H1 (cell line): Measurements from ENCODE around the gene DPP8. TPM values are rescaled to one million over a fixed set of nuclear protein-coding genes. Genes with fewer than 3 reads are reported as not detected.

ENCODE experiments used
- CTCF ChIA-PET: fragments of 300-600 bp; sonication (Branson Sonifier 250); formaldehyde crosslinking; loops from one replicate; lab custom pipeline; 2021; ENCODE audit not compliant: partially characterized antibody; lab: Charles Lee
- POLR2A ChIA-PET: fragments of 300-600 bp; sonication (Branson Sonifier 250); formaldehyde crosslinking; loops from one replicate; lab custom pipeline; 2021; ENCODE audit warnings: inconsistent platforms; ENCODE audit not compliant: partially characterized antibody; lab: Charles Lee
- DNase-seq, 2 experiments: peaks; one replicate each; pipeline versions ENCODE4 v3.0.0 to v3.0.0-alpha.2; 2010 to 2022; ENCODE audit warnings: low spot score in 2 of 2, low read depth in 1 of 2, mixed read lengths in 1 of 2
- FAIRE-seq: peaks from 2 replicates; lab custom pipeline; 2011; peaks lifted over from hg19 to GRCh38; lab: Jason Lieb, UNC
- H2AFZ ChIP-seq: 2 replicates; pipeline ENCODE4 v1.8.1; 2012; ENCODE audit warnings: low read length, inconsistent platforms
- H2AK5ac ChIP-seq: 2 replicates; pipeline ENCODE4 v1.6.1; 2013; ENCODE audit warnings: low read depth, low read length
- H2BK120ac ChIP-seq: replicated peaks from 2 replicates; pipeline ENCODE3; 2013; ENCODE audit warnings: low read depth, low read length, inconsistent platforms
- H2BK12ac ChIP-seq: 2 replicates; pipeline ENCODE4 v1.6.1; 2013; ENCODE audit warnings: low read depth, low read length
- H2BK15ac ChIP-seq: 2 replicates; pipeline ENCODE4 v1.6.1; 2013; ENCODE audit warnings: low read length
- H2BK20ac ChIP-seq: 2 replicates; pipeline ENCODE4 v1.6.1; 2013; ENCODE audit warnings: low read length
- H2BK5ac ChIP-seq: 2 replicates; pipeline ENCODE4 v1.6.1; 2013; ENCODE audit warnings: low read depth, low read length
- H3K14ac ChIP-seq: 2 replicates; pipeline ENCODE4 v1.6.1; 2013; ENCODE audit warnings: inconsistent platforms; ENCODE audit not compliant: insufficient read length
- H3K18ac ChIP-seq: 2 replicates; pipeline ENCODE4 v1.6.1; 2013; ENCODE audit warnings: low read length; ENCODE audit errors: extremely low read depth
- H3K23ac ChIP-seq: 2 replicates; pipeline ENCODE4 v1.6.1; 2013; ENCODE audit warnings: inconsistent platforms; ENCODE audit not compliant: insufficient read length
- H3K23me2 ChIP-seq: 2 replicates; pipeline ENCODE4 v1.6.1; 2013; ENCODE audit warnings: low read depth, low read length
- H3K27ac ChIP-seq: 2 replicates; pipeline ENCODE4 v1.6.1; 2011; ENCODE audit warnings: low read depth, low read length, inconsistent platforms
- H3K27me3 ChIP-seq, 4 experiments: replicated peaks in 1 of 4; 1 replicate in 1 of 4; 2 replicates in 3 of 4; pipeline versions ENCODE4 v1.6.1 to v1.8.1; 2011 to 2013; ENCODE audit warnings: low read length in 3 of 4, mild to moderate bottlenecking in 3 of 4, inconsistent platforms in 2 of 4, mixed read lengths in 2 of 4, moderate library complexity in 1 of 4; ENCODE audit not compliant: control insufficient read depth in 3 of 4, insufficient read depth in 3 of 4; ENCODE audit errors: extremely low read depth in 1 of 4
- H3K36me3 ChIP-seq, 4 experiments: 2 replicates each; pipeline versions ENCODE4 v1.6.1 to v1.8.1; 2011 to 2013; ENCODE audit warnings: mild to moderate bottlenecking in 4 of 4, low read length in 3 of 4, moderate library complexity in 2 of 4, control low read depth in 1 of 4, inconsistent platforms in 1 of 4; ENCODE audit not compliant: insufficient read depth in 4 of 4, control insufficient read depth in 2 of 4
- H3K4ac ChIP-seq: replicated peaks from 2 replicates; pipeline ENCODE3; 2013; ENCODE audit warnings: low read length, low read depth, mixed read lengths, inconsistent platforms; ENCODE audit not compliant: insufficient read length
- H3K4me1 ChIP-seq, 4 experiments: replicated peaks in 1 of 4; 1 replicate in 1 of 4; 2 replicates in 3 of 4; pipeline versions ENCODE4 v1.6.1 to v1.8.1; 2011 to 2013; ENCODE audit warnings: low read length in 3 of 4, inconsistent platforms in 2 of 4, mixed read lengths in 1 of 4; ENCODE audit not compliant: insufficient read depth in 4 of 4, control insufficient read depth in 3 of 4
- H3K4me2 ChIP-seq, 2 experiments: 2 replicates each; pipeline versions ENCODE4 v1.6.1 to v1.8.1; 2011 to 2013; ENCODE audit warnings: low read depth in 2 of 2, low read length in 2 of 2, control low read depth in 1 of 2, inconsistent platforms in 1 of 2, mild to moderate bottlenecking in 1 of 2; ENCODE audit not compliant: insufficient read depth in 1 of 2
- H3K4me3 ChIP-seq, 4 experiments: fragments of 200-600, 300-600 bp in 1 of 4; sonication (generic), shearing (Covaris generic), sonication (Bioruptor Twin) in 1 of 4; 2 replicates each; pipeline versions ENCODE4 v1.5.1 to v1.8.1; 2011 to 2016; ENCODE audit warnings: low read length in 4 of 4, low read depth in 3 of 4, control low read depth in 2 of 4, inconsistent platforms in 2 of 4, mild to moderate bottlenecking in 2 of 4, mixed read lengths in 1 of 4, moderate library complexity in 1 of 4; ENCODE audit not compliant: insufficient read depth in 2 of 4; ENCODE audit errors: extremely low read depth in 1 of 4
- H3K56ac ChIP-seq: replicated peaks from 2 replicates; pipeline ENCODE3; 2013; ENCODE audit warnings: low read depth, mild to moderate bottlenecking, mixed read lengths, low read length, inconsistent platforms; ENCODE audit not compliant: insufficient read length
- H3K79me1 ChIP-seq: 2 replicates; pipeline ENCODE4 v1.6.1; 2013; ENCODE audit warnings: low read depth, low read length, control low read depth
- H3K79me2 ChIP-seq, 2 experiments: 2 replicates each; pipeline versions ENCODE4 v1.6.1 to v1.8.1; 2012 to 2013; ENCODE audit warnings: low read length in 2 of 2, mild to moderate bottlenecking in 2 of 2, inconsistent platforms in 1 of 2; ENCODE audit not compliant: insufficient read depth in 2 of 2, control insufficient read depth in 1 of 2
- H3K9ac ChIP-seq, 4 experiments: replicated peaks in 1 of 4; 1 replicate in 1 of 4; 2 replicates in 3 of 4; pipeline versions ENCODE4 v1.6.1 to v1.8.1; 2011 to 2013; ENCODE audit warnings: low read depth in 3 of 4, low read length in 3 of 4, control low read depth in 2 of 4, mild to moderate bottlenecking in 2 of 4, moderate library complexity in 2 of 4, inconsistent platforms in 1 of 4; ENCODE audit errors: extremely low read depth in 1 of 4
- H3K9me3 ChIP-seq, 2 experiments: 2 replicates each; pipeline versions ENCODE4 v1.6.1 to v1.8.1; 2012 to 2013; ENCODE audit warnings: mild to moderate bottlenecking in 2 of 2, moderate library complexity in 2 of 2, control low read depth in 1 of 2, inconsistent platforms in 1 of 2, low read depth in 1 of 2, low read length in 1 of 2, mixed read lengths in 1 of 2; ENCODE audit not compliant: insufficient read depth in 2 of 2
- H4K20me1 ChIP-seq, 2 experiments: replicated peaks in 1 of 2; 2 replicates each; pipeline versions ENCODE3 to v1.8.1; 2011 to 2013; ENCODE audit warnings: inconsistent platforms in 2 of 2, low read length in 2 of 2, mild to moderate bottlenecking in 1 of 2; ENCODE audit not compliant: insufficient read depth in 2 of 2, control insufficient read depth in 1 of 2
- H4K5ac ChIP-seq: 2 replicates; pipeline ENCODE4 v1.6.1; 2013; ENCODE audit warnings: low read length, low read depth, mixed read lengths, inconsistent platforms; ENCODE audit not compliant: insufficient read length
- H4K8ac ChIP-seq: 2 replicates; pipeline ENCODE4 v1.8.0; 2013; ENCODE audit warnings: mild to moderate bottlenecking, moderate library complexity, low read length, inconsistent platforms; ENCODE audit not compliant: insufficient read depth; ENCODE audit errors: extremely low read depth
- H4K91ac ChIP-seq: replicated peaks from 2 replicates; pipeline ENCODE3; 2013; ENCODE audit warnings: low read length, mixed read lengths, inconsistent platforms; ENCODE audit not compliant: insufficient read length
- JUN ChIP-seq: IDR thresholded peaks from 2 replicates; pipeline ENCODE4 v1.6.1; 2011; ENCODE audit warnings: low read depth, mild to moderate bottlenecking, improper control_type of control experiment, low read length
- WGBS, 2 experiments: shearing (Covaris generic) in 1 of 2; methylation state at CpG; one replicate each; pipeline versions ENCODE4 v1.1.6 to v1.1.7; 2013 to 2015; ENCODE audit warnings: low lambda C conversion rate in 2 of 2, mixed read lengths in 2 of 2, inconsistent platforms in 1 of 2, low coverage in 1 of 2, missing lambda C conversion rate in 1 of 2; ENCODE audit not compliant: insufficient replicate concordance in 2 of 2, insufficient coverage in 1 of 2, insufficient read length in 1 of 2; ENCODE audit errors: extremely low coverage in 1 of 2, missing lambda C conversion rate in 1 of 2; 5-methylcytosine and 5-hydroxymethylcytosine counted together
- polyA plus RNA-seq, 7 experiments: library from polyadenylated mRNA; depleted of rRNA in 3 of 7; stranded (reverse) in 5 of 7; unstranded in 2 of 7; fragments of >200 nt in 5 of 7; fragments of 200-250 nt in 2 of 7; gene quantifications; 1 replicate in 5 of 7; 2 replicates in 1 of 7; 4 replicates in 1 of 7; pipeline versions ENCODE4 v1.2.1 to v1.2.3, GENCODE V29; 2011 to 2013; ENCODE audit warnings: missing spikeins in 2 of 7, mixed read lengths in 2 of 7
- total RNA-seq: library from RNA; stranded (reverse); fragmentation: NEBNext Ultra II Directional; extraction: Animal tissue kit (Norgen Biotek cat#: 25700); gene quantifications from 2 replicates; pipeline ENCODE4 v1.2.1, GENCODE V29; 2021

DPP8 gene
- total and polyA plus RNA-seq, 2 of the 8 experiments (the other 6 are each of a cell fraction or from before 2014, with no cell fraction given), result 9.9 to 26.0 TPM

DNA sequence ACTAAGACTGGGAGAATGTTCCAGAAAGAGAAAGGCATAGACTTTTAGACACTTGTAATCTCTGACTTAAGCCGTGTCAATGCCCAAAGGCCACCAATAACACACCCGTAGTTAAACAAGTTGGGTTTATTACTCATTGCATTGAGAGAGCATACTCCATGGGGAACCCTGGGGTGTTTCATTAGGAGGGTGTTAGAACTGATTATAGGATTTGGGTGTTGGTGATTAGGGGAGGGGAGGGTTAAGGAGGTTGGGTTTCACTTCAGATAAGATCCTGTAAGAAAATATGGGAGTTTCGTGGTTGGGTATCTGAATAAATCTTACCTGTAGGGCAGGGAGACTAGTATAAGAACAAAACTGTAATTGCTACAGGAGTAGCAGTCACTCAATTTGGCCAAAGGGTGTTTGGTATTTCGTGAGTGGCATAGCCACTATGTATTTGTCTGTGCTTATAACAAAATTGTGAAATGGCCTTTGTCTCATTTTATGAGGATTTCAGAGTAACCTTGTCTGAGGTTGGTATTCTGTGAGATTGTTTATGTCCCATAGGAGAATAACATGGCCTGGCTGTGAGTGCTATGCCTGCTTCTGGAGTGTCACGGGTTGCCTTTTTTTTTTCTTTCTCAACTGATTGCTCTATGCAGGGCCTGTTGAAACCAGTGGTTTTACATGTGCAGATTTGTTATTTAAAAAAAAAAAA is 15.7 kb upstream of the DPP8 start:
- Histone ChIP-seq H2BK15ac (no peak overlapping the region), H3K23ac (no peak overlapping the region), H2BK120ac (no peak overlapping the region), H3K4me3 (peak overlapping the region in 1 of 4 experiments; percentile 10; a peak in 1 of 8 replicates), H3K79me2 (peaks cover 36 to 71% of the 10 kb centered on the region in 2 experiments), H2AFZ (no peak overlapping the region), H2BK20ac (no peak overlapping the region), H2AK5ac (no peak overlapping the region), H3K9me3 (no peaks in the 10 kb centered on the region), H3K36me3 (peaks cover 0 to 3% (median 0%) of the 10 kb centered on the region in 4 experiments; a peak in 2 of 8 replicates), H3K4me2 (peak overlapping the region in 1 of 2 experiments; percentile 1; a peak in 2 of 4 replicates), H3K4ac (no peak overlapping the region), H3K9ac (no peak overlapping the region; a peak in 1 of 7 replicates), H3K27me3 (no peaks in the 10 kb centered on the region), H3K56ac (no peak overlapping the region), H4K5ac (no peak overlapping the region), H3K79me1 (peaks cover 8% of the 10 kb centered on the region; the same call in 1 of the 2 replicates), H3K18ac (no peak overlapping the region), H2BK5ac (no peak overlapping the region), H3K14ac (no peak overlapping the region), H4K91ac (no peak overlapping the region), H2BK12ac (no peak overlapping the region), H3K27ac (no peak overlapping the region), H4K8ac (no peak overlapping the region), H4K20me1 (peaks cover 16 to 19% of the 10 kb centered on the region in 2 experiments), H3K4me1 (peaks cover 4 to 14% (median 8%) of the 10 kb centered on the region in 4 experiments), H3K23me2 (peaks cover 2% of the 10 kb centered on the region; the same call in 1 of the 2 replicates)
- ChIA-PET CTCF (interaction anchor here (1.2 kb wide), 1 partner anchor 44 kb away, joined by 3 read pairs; no protein-coding TSS in a partner anchor), POLR2A (interaction anchor here (0.9 to 1.4 kb wide), 2 partner anchors 39 to 51 kb away, joined by 3 read pairs; no protein-coding TSS in a partner anchor)
- WGBS, 2 experiments, result 83% methylated on average over 4 of the region's 5 CpGs; no CpG with 5 or more reads in 1 of the 2 experiments
- FAIRE-seq (no peak), DNase-seq (no peak)
- no peak for TF ChIP-seq JUN
